HepG2 (cell line): ENCODE measurements around the gene SMAD7. TPM values are rescaled to one million over a fixed set of nuclear protein-coding genes. Genes with fewer than 3 reads are reported as not detected.
A peak's percentile ranks its signal among the peaks of the same experiment; 100 is the strongest.

Experiments
- AGO2 ChIP-seq: fragments of 200-400 bp; formaldehyde crosslinking; optimal IDR thresholded peaks from 2 replicates; pipeline ENCODE3; 2017; ENCODE audit warnings: mild to moderate bottlenecking, low read depth, low read length, moderate library complexity
- DDIT3 ChIP-seq: sonication (generic); formaldehyde crosslinking; IDR thresholded peaks from 2 replicates; pipeline ENCODE4 v1.4.0; 2020; ENCODE audit warnings: mild to moderate bottlenecking, missing genetic modification reagents
- EEA1 ChIP-seq: sonication (generic); formaldehyde crosslinking; IDR thresholded peaks from 2 replicates; pipeline ENCODE4 v1.5.1; 2020; ENCODE audit warnings: mild to moderate bottlenecking, missing genetic modification reagents, borderline replicate concordance
- ETV5 ChIP-seq: IDR thresholded peaks from 2 replicates; pipeline ENCODE4 v1.6.1; 2018; ENCODE audit warnings: missing biosample characterization, missing genetic modification reagents, inconsistent platforms, borderline replicate concordance
- FOSL1 ChIP-seq: sonication (generic); formaldehyde crosslinking; IDR thresholded peaks from 2 replicates; pipeline ENCODE4 v1.9.0; 2021; ENCODE audit warnings: missing genetic modification reagents, borderline replicate concordance
- HBP1 ChIP-seq: IDR thresholded peaks from 2 replicates; pipeline ENCODE4 v1.6.1; 2016; ENCODE audit warnings: low read depth, control low read depth
- HDAC1 ChIP-seq: sonication (generic); formaldehyde crosslinking; IDR thresholded peaks from 2 replicates; pipeline ENCODE4 v1.5.1; 2020; ENCODE audit warnings: mild to moderate bottlenecking, missing genetic modification reagents
- KDM1A ChIP-seq: IDR thresholded peaks from 2 replicates; pipeline ENCODE4 v1.6.1; 2016; ENCODE audit warnings: missing compliant biosample characterization
- KMT2B ChIP-seq: IDR thresholded peaks from 2 replicates; pipeline ENCODE4 v1.6.1; 2016; ENCODE audit warnings: missing genetic modification reagents, missing compliant biosample characterization
- ONECUT2 ChIP-seq: sonication (generic); formaldehyde crosslinking; IDR thresholded peaks from 2 replicates; pipeline ENCODE4 v1.4.0; 2020; ENCODE audit warnings: missing genetic modification reagents
- PATZ1 ChIP-seq: sonication (generic); formaldehyde crosslinking; IDR thresholded peaks from 2 replicates; pipeline ENCODE4 v1.4.0; 2020; ENCODE audit warnings: missing genetic modification reagents
- PHF8 ChIP-seq: sonication (generic); formaldehyde crosslinking; IDR thresholded peaks from 2 replicates; pipeline ENCODE4 v1.5.0; 2020; ENCODE audit warnings: missing genetic modification reagents
- RARG ChIP-seq: sonication (generic); formaldehyde crosslinking; IDR thresholded peaks from 2 replicates; pipeline ENCODE4 v1.4.0; 2020; ENCODE audit warnings: low read depth, mild to moderate bottlenecking, missing genetic modification reagents
- STAT5B ChIP-seq: sonication (generic); formaldehyde crosslinking; IDR thresholded peaks from 2 replicates; pipeline ENCODE4 v1.4.0; 2020; ENCODE audit warnings: missing genetic modification reagents
- TOE1 ChIP-seq: sonication (generic); formaldehyde crosslinking; IDR thresholded peaks from 2 replicates; pipeline ENCODE4 v1.4.0; 2020; ENCODE audit warnings: mild to moderate bottlenecking, missing genetic modification reagents
- ZBTB2 ChIP-seq: sonication (generic); formaldehyde crosslinking; IDR thresholded peaks from 2 replicates; pipeline ENCODE4 v1.8.0; 2022; ENCODE audit warnings: low read depth, missing genetic modification reagents
- ZFX ChIP-seq: sonication (generic); formaldehyde crosslinking; IDR thresholded peaks from 2 replicates; pipeline ENCODE4 v1.4.0; 2020; ENCODE audit warnings: mild to moderate bottlenecking, low read depth, missing genetic modification reagents, moderate library complexity
- ZIK1 ChIP-seq: sonication (generic); formaldehyde crosslinking; IDR thresholded peaks from 2 replicates; pipeline ENCODE4 v1.5.0; 2020; ENCODE audit warnings: mild to moderate bottlenecking, low read depth, missing genetic modification reagents, borderline replicate concordance
- ZMAT3 ChIP-seq: sonication (generic); formaldehyde crosslinking; conservative IDR thresholded peaks from 2 replicates; pipeline ENCODE4 v1.7.0; 2021; ENCODE audit warnings: missing genetic modification reagents
- ZNF7 ChIP-seq: IDR thresholded peaks from 2 replicates; pipeline ENCODE4 v1.6.1; 2016; ENCODE audit warnings: missing biosample characterization, missing genetic modification reagents
- ZNF780A ChIP-seq: sonication (generic); formaldehyde crosslinking; IDR thresholded peaks from 2 replicates; pipeline ENCODE4 v1.8.0; 2022; ENCODE audit warnings: mild to moderate bottlenecking, missing genetic modification reagents, moderate library complexity
- polyA plus RNA-seq, 8 experiments: library from polyadenylated mRNA; depleted of rRNA in 3 of 8; stranded (reverse) in 7 of 8; unstranded in 1 of 8; fragments of >200 nt; fragmentation: Illumina TruSeq in 4 of 8; extraction: Trizol in 4 of 8; gene quantifications; 2 replicates each; pipeline versions ENCODE4 v1.2.1 to v1.2.3, GENCODE V29; 2011 to 2016; ENCODE audit warnings: low read depth in 4 of 8, missing spikeins in 1 of 8, mixed read lengths in 1 of 8; ENCODE audit not compliant: insufficient read depth in 1 of 8
- total RNA-seq, 5 experiments: library from RNA; depleted of rRNA; stranded (reverse); fragments of >200 nt; fragmentation: Illumina TruSeq; extraction: Trizol; gene quantifications; 2 replicates each; pipeline ENCODE4 v1.2.3, GENCODE V29; 2016; ENCODE audit warnings: low read depth in 1 of 5

Gene SMAD7
- total and polyA plus RNA-seq, 2 of the 13 experiments (the other 11 are each of a cell fraction or from before 2014, with no cell fraction given), result 17.4 to 24.7 TPM

- TF ChIP-seq EEA1, result 0 out of 2 replicates have a peak, but pooled peaks have one; percentile 27
- TF ChIP-seq ZMAT3 (CRISPR knock-in tag), result no peak
- TF ChIP-seq ZFX (CRISPR knock-in tag), result peak; percentile 65; the same call in 1 of the 2 replicates
- no peak for TF ChIP-seq KMT2B
- TF ChIP-seq DDIT3 (CRISPR knock-in tag), result no peak
- TF ChIP-seq ETV5 (CRISPR knock-in tag), result no peak
- TF ChIP-seq RARG (CRISPR knock-in tag), result no peak
- TF ChIP-seq ONECUT2, result no peak
- no peak for TF ChIP-seq ZNF780A (CRISPR knock-in tag)
- TF ChIP-seq HDAC1, result peak; percentile 11; the same call in 1 of the 2 replicates
- no peak for TF ChIP-seq TOE1 (CRISPR knock-in tag)
- no peak for TF ChIP-seq FOSL1
- peak; percentile 85 for TF ChIP-seq AGO2
- TF ChIP-seq ZNF7, result no peak
- TF ChIP-seq ZIK1 (CRISPR knock-in tag), result peak; percentile 54; the same call in 1 of the 2 replicates
- TF ChIP-seq HBP1, result peak; percentile 55; the same call in 1 of the 2 replicates
- no peak for TF ChIP-seq KDM1A
- TF ChIP-seq PATZ1, result no peak
- TF ChIP-seq PHF8 (CRISPR knock-in tag), result peak; percentile 33
- peak; percentile 29; the same call in 1 of the 2 replicates for TF ChIP-seq ZBTB2
- no peak for TF ChIP-seq STAT5B (CRISPR knock-in tag)
Observed at GRCh38 chr18:48949606-48950535, 894 bp downstream of the SMAD7 start (continued).
